H1 (cell line): ENCODE results near the gene FSD1. TPM values are rescaled to one million over a fixed set of nuclear protein-coding genes. Genes with fewer than 3 reads are reported as not detected.

Experiments
- polyA plus RNA-seq, 7 experiments: library from polyadenylated mRNA; depleted of rRNA in 3 of 7; stranded (reverse) in 5 of 7; unstranded in 2 of 7; fragments of >200 nt in 5 of 7; fragments of 200-250 nt in 2 of 7; gene quantifications; 1 replicate in 5 of 7; 2 replicates in 1 of 7; 4 replicates in 1 of 7; pipeline versions ENCODE4 v1.2.1 to v1.2.3, GENCODE V29; 2011 to 2013; ENCODE audit warnings: missing spikeins in 2 of 7, mixed read lengths in 2 of 7
- total RNA-seq: library from RNA; stranded (reverse); fragmentation: NEBNext Ultra II Directional; extraction: Animal tissue kit (Norgen Biotek cat#: 25700); gene quantifications from 2 replicates; pipeline ENCODE4 v1.2.1, GENCODE V29; 2021

Gene FSD1
- total and polyA plus RNA-seq, 2 of the 8 experiments (the other 6 are each of a cell fraction or from before 2014, with no cell fraction given) = 58.8 to 181 TPM

Other genes starting within 250 kb of the FSD1 start
- 16.6 and 17.8 TPM in 2 replicates for gene ZBTB7A, start 237.7 kb upstream of the FSD1 start, total RNA-seq
- 5.6 and 9.1 TPM in 2 replicates for gene ZBTB7A, start 237.7 kb upstream of the FSD1 start, polyA plus RNA-seq (2011; rRNA removed)
- 161 and 162 TPM in 2 replicates for gene MAP2K2, start 180.5 kb upstream of the FSD1 start, total RNA-seq
- 111 and 194 TPM in 2 replicates for gene MAP2K2, start 180.5 kb upstream of the FSD1 start, polyA plus RNA-seq (2011; rRNA removed)
- gene CREB3L3, start 151.0 kb upstream of the FSD1 start, total RNA-seq = not detected in 2 replicates
- gene CREB3L3, start 151.0 kb upstream of the FSD1 start, polyA plus RNA-seq (2011; rRNA removed) = 0.12 and 0.17 TPM in 2 replicates
- 23.9 and 25.2 TPM in 2 replicates for gene SIRT6, start 122.0 kb upstream of the FSD1 start, total RNA-seq
- 27.0 and 39.3 TPM in 2 replicates for gene SIRT6, start 122.0 kb upstream of the FSD1 start, polyA plus RNA-seq (2011; rRNA removed)
- gene ANKRD24, start 121.9 kb upstream of the FSD1 start, total RNA-seq = 14.1 and 14.5 TPM in 2 replicates
- gene ANKRD24, start 121.9 kb upstream of the FSD1 start, polyA plus RNA-seq (2011; rRNA removed) = 7.6 and 15.1 TPM in 2 replicates
- gene EBI3, start 75.1 kb upstream of the FSD1 start, total RNA-seq = 0.99 and 1.1 TPM in 2 replicates
- 5.2 and 8.4 TPM in 2 replicates for gene EBI3, start 75.1 kb upstream of the FSD1 start, polyA plus RNA-seq (2011; rRNA removed)
- gene YJU2, start 57.5 kb upstream of the FSD1 start, total RNA-seq = 26.8 and 28.6 TPM in 2 replicates
- 27.7 and 35.4 TPM in 2 replicates for gene YJU2, start 57.5 kb upstream of the FSD1 start, polyA plus RNA-seq (2011; rRNA removed)
- 5.8 and 7.3 TPM in 2 replicates for gene SHD, start 25.3 kb upstream of the FSD1 start, total RNA-seq
- 10.7 and 15.5 TPM in 2 replicates for gene SHD, start 25.3 kb upstream of the FSD1 start, polyA plus RNA-seq (2011; rRNA removed)
- 0.38 and 0.41 TPM in 2 replicates for gene TMIGD2, start 2.2 kb upstream of the FSD1 start, total RNA-seq
- gene TMIGD2, start 2.2 kb upstream of the FSD1 start, polyA plus RNA-seq (2011; rRNA removed) = 0.39 and 0.58 TPM in 2 replicates
- 15.3 and 18.1 TPM in 2 replicates for gene STAP2, start 34.2 kb downstream of the FSD1 start, total RNA-seq
- 33.6 and 37.3 TPM in 2 replicates for gene STAP2, start 34.2 kb downstream of the FSD1 start, polyA plus RNA-seq (2011; rRNA removed)
- 24.2 and 27.7 TPM in 2 replicates for gene MPND, start 39.0 kb downstream of the FSD1 start, total RNA-seq
- gene MPND, start 39.0 kb downstream of the FSD1 start, polyA plus RNA-seq (2011; rRNA removed) = 22.9 and 31.6 TPM in 2 replicates
- gene SH3GL1, start 95.9 kb downstream of the FSD1 start, total RNA-seq = 102 TPM in 2 replicates
- gene SH3GL1, start 95.9 kb downstream of the FSD1 start, polyA plus RNA-seq (2011; rRNA removed) = 81.5 and 120 TPM in 2 replicates
- gene CHAF1A, start 98.0 kb downstream of the FSD1 start, total RNA-seq = 146 and 147 TPM in 2 replicates
- 122 and 190 TPM in 2 replicates for gene CHAF1A, start 98.0 kb downstream of the FSD1 start, polyA plus RNA-seq (2011; rRNA removed)
- 28.0 and 29.9 TPM in 2 replicates for gene UBXN6, start 153.2 kb downstream of the FSD1 start, total RNA-seq
- gene UBXN6, start 153.2 kb downstream of the FSD1 start, polyA plus RNA-seq (2011; rRNA removed) = 43.8 and 63.0 TPM in 2 replicates
- 102 and 106 TPM in 2 replicates for gene HDGFL2, start 167.7 kb downstream of the FSD1 start, total RNA-seq
- gene HDGFL2, start 167.7 kb downstream of the FSD1 start, polyA plus RNA-seq (2011; rRNA removed) = 31.1 and 46.8 TPM in 2 replicates
- 0.45 and 0.54 TPM in 2 replicates for gene PLIN4, start 213.9 kb downstream of the FSD1 start, total RNA-seq
- gene PLIN4, start 213.9 kb downstream of the FSD1 start, polyA plus RNA-seq (2011; rRNA removed) = 0.35 and 0.67 TPM in 2 replicates
- gene PLIN5, start 230.6 kb downstream of the FSD1 start, total RNA-seq = 1.8 and 2.0 TPM in 2 replicates
- 2.5 and 2.6 TPM in 2 replicates for gene PLIN5, start 230.6 kb downstream of the FSD1 start, polyA plus RNA-seq (2011; rRNA removed)
- gene LRG1, start 235.4 kb downstream of the FSD1 start, total RNA-seq = 0.36 and 0.48 TPM in 2 replicates
- 0.64 and 0.79 TPM in 2 replicates for gene LRG1, start 235.4 kb downstream of the FSD1 start, polyA plus RNA-seq (2011; rRNA removed)